ENCODE data around the gene ITGA5. TPM values are rescaled to one million over a fixed set of nuclear protein-coding genes. Genes with fewer than 3 reads are reported as not detected.

The ITGA5 gene
- total and polyA plus RNA-seq, 2 of the 13 experiments (the other 11 are each of a cell fraction or from before 2014, with no cell fraction given), result 0.20 to 0.40 TPM

- TF ChIP-seq TFE3 (CRISPR knock-in tag; IDR thresholded peaks at IDR 0.05) (no peak), STAG1 (CRISPR knock-in tag; IDR thresholded peaks at IDR 0.05) (peak; percentile 93), STAT6 (CRISPR knock-in tag; IDR thresholded peaks at IDR 0.05; ENCODE audit: borderline replicate concordance) (no peak), CHD4 (IDR thresholded peaks at IDR 0.05; ENCODE audit: borderline replicate concordance, low read length) (no peak), ZNF83 (CRISPR knock-in tag; IDR thresholded peaks at IDR 0.05; ENCODE audit: borderline replicate concordance) (no peak), ARID2 (CRISPR knock-in tag; IDR thresholded peaks at IDR 0.05; ENCODE audit: borderline replicate concordance) (no peak), CTCF (CRISPR knock-in tag; IDR thresholded peaks at IDR 0.05) (peak; percentile 92), CENPT (CRISPR knock-in tag; IDR thresholded peaks at IDR 0.05; ENCODE audit: low read depth) (no peak), XRCC5 (optimal IDR thresholded peaks at IDR 0.05; ENCODE audit: low read length) (peak; percentile 77), FLYWCH1 (CRISPR knock-in tag; IDR thresholded peaks at IDR 0.05) (no peak), ZNF12 (CRISPR knock-in tag; IDR thresholded peaks at IDR 0.05) (no peak), ZBTB7A (CRISPR knock-in tag; IDR thresholded peaks at IDR 0.05) (no peak), ZNF468 (CRISPR knock-in tag; IDR thresholded peaks at IDR 0.05) (no peak), ZNF225 (CRISPR knock-in tag; IDR thresholded peaks at IDR 0.05) (no peak), MEIS1 (CRISPR knock-in tag; IDR thresholded peaks at IDR 0.05; ENCODE audit: borderline replicate concordance) (no peak), POGZ (CRISPR knock-in tag; IDR thresholded peaks at IDR 0.05) (no peak), ZNF580 (CRISPR knock-in tag; IDR thresholded peaks at IDR 0.05; ENCODE audit: borderline replicate concordance, low read depth) (0 out of 2 replicates have a peak, but pooled peaks have one; percentile 29), ELF1 (CRISPR knock-in tag; IDR thresholded peaks at IDR 0.05) (peak; percentile 82), ZNF430 (CRISPR knock-in tag; IDR thresholded peaks at IDR 0.05) (no peak), RAD21 (CRISPR knock-in tag; IDR thresholded peaks at IDR 0.05) (peak; percentile 73), MLX (CRISPR knock-in tag; IDR thresholded peaks at IDR 0.05) (no peak)
Measured at GRCh38 chr12:54368709-54369596, 50.1 kb downstream of the ITGA5 start (continued).
